Measurements from ENCODE around the gene HRC. TPM values are rescaled to one million over a fixed set of nuclear protein-coding genes. Genes with fewer than 3 reads are reported as not detected.
A peak's percentile ranks its signal among the peaks of the same experiment; 100 is the strongest.

HRC gene
- polyA plus RNA-seq, 3 donors: 24.8 to 36.4 (median 33.1) TPM

- DNase-seq: peak; percentile 69
These were observed 35.5 kb downstream of the HRC start, which contains the start of gene PPFIA3 for GRCh38 chr19:49119411-49120324. Gene PPFIA3, plus strand, starts transcription at chr19:49119544. Its CDS starts 8,330 bp downstream, at chr19:49127874.

GRCh38 chr19:49118565-49119410 is 36.4 kb downstream of the HRC start, which contains the start of gene C19orf73:
Gene C19orf73, minus strand, starts transcription at chr19:49119143. Its CDS starts 121 bp downstream, at chr19:49119022.
- DNase-seq: peak; percentile 91

- DNase-seq: no peak
These were observed 37.3 kb downstream of the HRC start for GRCh38 chr19:49117677-49118564.

- no peak for DNase-seq
These were observed 38.7 kb downstream of the HRC start for GRCh38 chr19:49116544-49116943.

- peak; percentile 70 for DNase-seq
These were observed 40.4 kb downstream of the HRC start for GRCh38 chr19:49114630-49115363.

- DNase-seq: peak; percentile 72
These were observed 41.2 kb downstream of the HRC start, which contains the start of gene LIN7B for GRCh38 chr19:49113762-49114629. Gene LIN7B, plus strand, starts transcription at chr19:49114370. Its CDS starts 35 bp downstream, at chr19:49114405.

- DNase-seq: no peak
These were observed 43.8 kb downstream of the HRC start for GRCh38 chr19:49111218-49111998.

GRCh38 chr19:49110567-49110966 is 44.6 kb downstream of the HRC start:
- no peak for DNase-seq

GRCh38 chr19:49109569-49110233 is 45.5 kb downstream of the HRC start:
- DNase-seq: no peak

GRCh38 chr19:49109051-49109450 is 46.1 kb downstream of the HRC start:
- no peak for DNase-seq

GRCh38 chr19:49107625-49108459 is 47.4 kb downstream of the HRC start:
- DNase-seq: no peak

- DNase-seq: no peak
These were observed 48.5 kb downstream of the HRC start for GRCh38 chr19:49106648-49107135.

GRCh38 chr19:49104229-49104864 is 50.8 kb downstream of the HRC start:
- DNase-seq: peak; percentile 65

- DNase-seq: no peak
These were observed 51.7 kb downstream of the HRC start for GRCh38 chr19:49103331-49104085.

GRCh38 chr19:49102303-49102702 is 52.9 kb downstream of the HRC start:
- no peak for DNase-seq

Data from renal pelvis (tissue), 4 donors.